SU-DHL-6 (cell line): Measurements from ENCODE around the gene GNAQ.

Source experiments
- EZH2phosphoT487 ChIP-seq: fragments of 200-600 bp; sonication (generic), shearing (Covaris generic); conservative IDR thresholded peaks from 2 replicates; pipeline ENCODE4 v1.6.1; 2018; ENCODE audit warnings: mild to moderate bottlenecking, antibody characterized with exemption, low read length, moderate library complexity, mixed read lengths
- TF ChIP-seq, protein P1 (sequence below): fragments of 200-600 bp; sonication (generic); IDR thresholded peaks from one replicate; pipeline ENCODE4 v1.5.1; 2017; ENCODE audit warnings: antibody characterized with exemption, mild to moderate bottlenecking, low read length, moderate library complexity; ENCODE audit not compliant: insufficient read depth, poor library complexity, severe bottlenecking

DNA sequence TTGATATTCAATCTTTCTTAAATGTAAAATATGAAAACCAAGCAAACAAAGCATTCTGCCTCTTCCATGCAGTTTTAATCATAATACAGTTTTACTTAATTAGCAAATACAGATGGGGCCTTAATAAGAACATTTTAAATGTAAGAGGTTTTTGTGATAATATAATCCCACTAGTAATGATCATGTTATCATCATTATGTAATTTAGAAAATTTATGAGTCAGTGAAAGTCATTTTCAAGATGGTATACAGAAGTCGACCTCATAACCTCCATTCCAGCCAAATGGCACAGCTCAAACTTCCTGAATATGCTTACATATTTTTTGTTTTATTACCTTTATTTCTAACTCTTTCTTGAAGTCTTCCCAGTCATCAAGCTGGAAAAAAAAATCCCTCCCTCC lies 281.3 kb downstream of the GNAQ start:
- TF ChIP-seq, protein P1, sequence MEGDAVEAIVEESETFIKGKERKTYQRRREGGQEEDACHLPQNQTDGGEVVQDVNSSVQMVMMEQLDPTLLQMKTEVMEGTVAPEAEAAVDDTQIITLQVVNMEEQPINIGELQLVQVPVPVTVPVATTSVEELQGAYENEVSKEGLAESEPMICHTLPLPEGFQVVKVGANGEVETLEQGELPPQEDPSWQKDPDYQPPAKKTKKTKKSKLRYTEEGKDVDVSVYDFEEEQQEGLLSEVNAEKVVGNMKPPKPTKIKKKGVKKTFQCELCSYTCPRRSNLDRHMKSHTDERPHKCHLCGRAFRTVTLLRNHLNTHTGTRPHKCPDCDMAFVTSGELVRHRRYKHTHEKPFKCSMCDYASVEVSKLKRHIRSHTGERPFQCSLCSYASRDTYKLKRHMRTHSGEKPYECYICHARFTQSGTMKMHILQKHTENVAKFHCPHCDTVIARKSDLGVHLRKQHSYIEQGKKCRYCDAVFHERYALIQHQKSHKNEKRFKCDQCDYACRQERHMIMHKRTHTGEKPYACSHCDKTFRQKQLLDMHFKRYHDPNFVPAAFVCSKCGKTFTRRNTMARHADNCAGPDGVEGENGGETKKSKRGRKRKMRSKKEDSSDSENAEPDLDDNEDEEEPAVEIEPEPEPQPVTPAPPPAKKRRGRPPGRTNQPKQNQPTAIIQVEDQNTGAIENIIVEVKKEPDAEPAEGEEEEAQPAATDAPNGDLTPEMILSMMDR = no peak
- no peak for TF ChIP-seq EZH2phosphoT487
